GM08714 (cell line): ENCODE results near the gene PDIA3.
"Not testable (repeated sequence)": the region's sequence is repeated elsewhere in the genome, so short reads cannot be mapped to it uniquely, and the experiment has no call there.

ENCODE experiments used
- H3K4me3 ChIP-seq: fragments of 200-500 bp; sonication (Bioruptor generic); 2 replicates; pipeline ENCODE4 v1.5.1; 2014; ENCODE audit warnings: mild to moderate bottlenecking, low read length, inconsistent platforms
- ZNF274 ChIP-seq: IDR thresholded peaks from 2 replicates; pipeline ENCODE4 v1.6.1; 2012; ENCODE audit warnings: mild to moderate bottlenecking, low read depth, low read length

The PDIA3 gene

DNA sequence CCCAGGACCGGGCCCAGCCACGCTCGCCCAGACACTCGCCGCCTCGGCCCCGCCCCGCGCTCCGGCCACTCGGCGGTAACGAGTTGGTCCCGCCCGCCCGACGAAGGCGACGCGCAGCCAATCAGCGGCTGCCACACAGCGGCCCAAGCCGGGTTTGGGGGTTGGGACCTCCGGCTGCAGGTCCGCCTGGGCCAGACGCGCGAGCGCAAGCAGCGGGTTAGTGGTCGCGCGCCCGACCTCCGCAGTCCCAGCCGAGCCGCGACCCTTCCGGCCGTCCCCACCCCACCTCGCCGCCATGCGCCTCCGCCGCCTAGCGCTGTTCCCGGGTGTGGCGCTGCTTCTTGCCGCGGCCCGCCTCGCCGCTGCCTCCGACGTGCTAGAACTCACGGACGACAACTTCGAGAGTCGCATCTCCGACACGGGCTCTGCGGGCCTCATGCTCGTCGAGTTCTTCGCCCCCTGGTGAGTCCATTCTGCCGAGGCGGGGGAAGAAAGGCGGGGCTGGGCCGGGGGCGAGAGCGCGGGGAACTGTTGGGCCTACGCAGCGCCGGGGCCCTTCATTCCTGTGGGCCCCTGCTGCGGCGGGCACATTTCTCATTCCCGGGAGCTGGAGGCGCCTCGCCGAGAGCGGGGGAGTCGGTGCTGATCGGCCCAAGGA is at the start of gene PDIA3:
PDIA3 (plus strand) TSS at position 194 of the 658 bp plus-strand sequence; CDS start at position 296, 102 bp downstream.
- H3K4me3 ChIP-seq: peak within 1 kb of the TSS; percentile 79

DNA sequence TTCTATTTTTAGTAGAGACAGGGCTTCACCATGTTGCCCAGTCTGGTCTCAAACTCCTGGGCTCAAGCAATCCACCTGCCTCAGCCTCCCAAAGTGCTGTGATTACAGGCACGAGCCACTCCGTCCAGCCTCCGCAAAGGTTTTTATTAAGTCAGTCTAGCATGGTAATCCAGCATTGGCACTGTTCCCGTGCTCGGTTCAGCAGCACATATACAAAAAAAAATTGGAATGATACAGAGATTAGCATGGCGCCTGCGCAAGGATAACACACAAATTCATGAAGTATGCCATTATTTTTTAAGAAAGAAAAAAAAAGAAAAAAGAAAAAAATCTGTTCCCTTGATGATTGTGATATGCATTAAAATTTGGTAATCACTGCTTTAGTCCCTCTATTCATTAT is 44.1 kb upstream of the PDIA3 start:
- H3K4me3 ChIP-seq: no peak overlapping the region
- no peak for TF ChIP-seq ZNF274

DNA sequence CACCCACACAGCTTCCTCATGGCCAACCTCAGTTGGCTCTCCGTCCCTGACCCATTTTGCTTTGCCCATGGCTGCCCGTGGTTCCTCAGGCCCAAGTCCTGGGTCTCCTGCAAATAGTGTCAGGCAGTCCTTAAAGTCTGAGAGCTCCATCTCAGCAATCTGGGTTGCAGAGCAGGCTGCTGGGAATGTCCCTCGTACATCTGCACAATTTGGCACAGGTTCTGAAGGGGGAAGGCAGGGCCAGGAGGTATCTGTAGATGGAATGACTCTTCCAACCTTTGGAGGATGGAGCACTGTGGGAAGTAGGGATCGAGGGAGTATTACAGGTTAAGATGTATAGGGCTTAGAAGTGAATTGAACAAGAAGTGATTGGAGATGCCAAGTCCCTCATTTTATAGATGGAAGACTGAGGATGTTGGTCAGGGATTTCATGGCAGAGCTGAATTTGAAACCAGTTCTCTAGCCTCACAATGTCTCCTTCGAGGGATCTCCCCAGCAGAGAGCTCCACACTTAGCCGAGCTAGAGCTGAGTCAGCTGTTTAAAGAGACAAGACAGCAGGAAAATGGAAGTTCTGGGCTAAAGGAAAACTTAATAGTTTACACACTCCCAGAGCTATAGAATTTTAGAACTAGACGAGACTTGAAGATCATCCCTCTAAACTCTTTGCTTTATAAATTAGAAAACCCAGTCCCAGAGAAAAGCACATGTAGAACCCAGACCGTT is 43.4 kb upstream of the PDIA3 start:
- no peak overlapping the region for H3K4me3 ChIP-seq
- no peak for TF ChIP-seq ZNF274

DNA sequence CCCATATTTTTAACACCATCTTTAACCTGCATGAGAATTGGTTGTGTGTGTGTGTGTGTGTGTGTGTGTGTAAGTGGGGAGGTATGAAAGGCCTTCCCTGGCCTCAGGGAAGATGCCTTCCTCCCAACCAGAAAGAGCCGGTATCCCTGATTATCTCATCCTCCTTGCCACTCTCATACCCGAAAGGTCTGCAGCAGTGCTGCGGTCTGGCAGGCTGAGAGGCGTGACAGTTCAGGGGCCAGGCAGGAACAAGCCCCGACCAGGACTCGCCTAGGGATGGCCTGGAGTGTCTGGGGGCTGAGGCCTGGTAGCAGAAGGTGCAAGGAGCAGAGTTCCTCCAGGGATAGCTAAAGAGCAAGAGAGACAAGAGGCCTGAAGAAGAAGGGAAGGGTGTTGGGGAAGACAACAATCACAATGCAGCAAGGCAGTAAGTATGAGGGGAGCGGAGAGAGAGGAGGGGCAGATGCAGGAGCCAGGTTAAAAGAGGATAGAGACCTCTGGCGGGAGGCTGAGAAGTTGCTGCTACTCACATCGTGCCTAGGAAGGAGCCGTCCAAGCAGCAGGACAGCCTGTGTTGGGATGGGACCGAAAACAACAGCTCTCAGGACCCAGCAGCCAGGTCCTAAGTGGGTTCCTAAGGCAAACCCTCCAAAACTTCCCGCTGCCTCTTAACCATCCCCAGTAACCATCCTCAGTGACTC is 35.7 kb upstream of the PDIA3 start:
- H3K4me3 ChIP-seq: not testable (repeated sequence)

DNA sequence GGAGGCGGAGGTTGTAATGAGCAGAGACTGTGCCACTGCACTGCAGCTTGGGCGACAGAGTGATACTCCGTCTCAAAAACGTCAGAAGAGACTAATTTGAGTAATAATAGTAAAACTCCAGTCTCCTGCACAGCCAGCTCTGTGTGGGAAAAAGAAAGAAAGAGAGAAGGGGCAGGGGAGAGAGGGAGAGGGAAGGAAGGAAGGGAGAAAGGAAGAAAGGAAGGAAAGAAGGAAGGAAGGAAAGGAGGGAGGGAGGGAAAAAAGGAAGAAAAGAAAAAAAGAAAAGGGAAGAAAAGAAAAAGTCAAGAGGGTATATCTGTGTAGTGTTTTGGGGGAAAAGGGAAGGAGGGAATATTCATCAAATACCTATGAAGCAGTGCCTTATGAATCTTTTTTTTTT is 23.1 kb upstream of the PDIA3 start:
- TF ChIP-seq ZNF274: no peak
- no peak overlapping the region for H3K4me3 ChIP-seq

DNA sequence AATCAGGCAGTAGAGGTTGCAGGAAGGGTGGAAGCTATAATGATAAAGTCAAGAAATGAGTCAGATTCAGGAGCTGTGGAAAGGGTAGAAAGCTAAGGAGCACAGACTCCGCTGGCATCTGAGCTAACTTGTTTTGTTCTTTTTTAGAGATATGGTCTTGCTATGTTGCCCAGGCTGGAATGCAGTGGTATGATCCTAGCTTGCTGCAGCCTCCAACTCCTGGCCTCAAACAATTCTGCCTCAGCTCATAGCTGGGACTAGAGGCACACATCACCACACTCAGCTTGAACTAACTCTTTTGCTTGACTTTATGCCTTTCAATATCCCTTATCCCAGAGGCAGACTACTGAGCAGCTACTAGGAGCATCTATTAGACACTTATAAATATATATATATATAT is 19.9 kb upstream of the PDIA3 start:
- H3K4me3 ChIP-seq: not testable (repeated sequence)

DNA sequence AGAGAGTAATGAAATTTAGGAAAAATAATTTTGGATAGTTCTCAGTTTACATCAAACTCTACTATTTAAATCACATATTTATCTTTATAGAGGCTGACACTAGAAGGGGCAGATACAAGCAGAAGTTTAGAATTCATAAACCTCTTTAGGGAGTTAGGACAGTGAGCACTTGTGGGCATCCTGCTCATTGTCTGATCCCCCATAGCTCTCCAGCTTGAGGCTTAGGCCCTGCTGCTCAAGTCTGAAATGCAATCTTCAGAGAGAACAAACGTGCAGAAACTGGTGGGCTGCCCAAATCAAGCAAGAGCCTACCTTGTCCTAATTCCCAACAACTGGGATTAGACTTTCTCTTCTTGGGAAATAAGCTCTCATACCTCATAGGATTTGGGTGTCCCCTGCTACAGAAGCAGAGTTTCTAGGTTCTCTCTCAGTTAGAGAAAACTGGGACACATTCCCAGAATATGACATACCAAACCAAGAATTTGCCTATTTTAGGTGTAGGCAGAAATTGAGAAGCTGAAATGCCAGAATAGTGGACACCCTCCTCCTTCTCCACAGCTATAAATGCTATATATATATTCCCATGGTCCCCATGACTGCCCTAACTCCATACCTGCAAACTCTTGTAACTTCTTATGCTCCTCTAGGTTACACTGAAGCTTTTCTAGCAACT is 18.0 kb upstream of the PDIA3 start:
- not testable (repeated sequence) for H3K4me3 ChIP-seq

DNA sequence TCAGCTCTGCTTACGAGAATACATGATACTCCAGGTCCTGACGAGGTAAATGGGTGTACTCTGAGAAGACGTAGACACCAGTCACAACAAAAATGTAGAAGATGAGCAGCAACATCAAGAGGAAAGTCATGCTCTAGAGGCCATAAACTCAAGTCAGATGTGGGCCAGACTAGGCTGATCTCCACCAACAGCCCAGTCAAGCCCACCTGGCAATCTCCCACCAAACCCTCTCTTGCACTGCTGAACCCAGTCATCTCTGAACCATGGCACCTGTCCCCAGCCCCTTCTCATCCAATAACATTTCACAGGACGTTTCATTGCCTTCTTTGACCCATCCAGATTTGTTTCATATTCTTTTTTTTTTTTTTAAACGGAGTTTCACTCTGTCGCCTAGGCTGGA is 10.8 kb upstream of the PDIA3 start:
- H3K4me3 ChIP-seq: peak overlapping the region; percentile 48; the same call in 1 of the 2 replicates
- TF ChIP-seq ZNF274: no peak

DNA sequence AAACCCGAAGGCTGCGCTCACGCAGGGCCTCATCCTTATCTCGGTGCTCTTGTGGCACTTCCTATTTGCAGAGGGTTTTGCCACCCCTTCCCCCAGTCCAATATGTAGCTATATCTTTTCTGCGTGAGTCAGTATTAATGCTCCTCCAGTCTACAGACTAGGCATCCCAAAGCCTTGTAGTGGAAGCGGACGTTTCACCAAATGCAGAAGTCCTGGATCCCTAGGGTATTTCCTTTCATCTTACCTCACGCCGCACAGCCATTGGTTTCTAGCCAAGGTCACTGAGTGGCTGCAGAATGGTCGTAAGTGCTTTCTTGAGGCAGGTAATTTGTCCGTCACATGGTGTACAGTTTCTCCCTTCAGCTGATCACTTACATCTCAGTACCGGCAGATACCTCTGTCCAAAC is 668 bp downstream of the PDIA3 start:
- H3K4me3 ChIP-seq: peak overlapping the region; percentile 79

DNA sequence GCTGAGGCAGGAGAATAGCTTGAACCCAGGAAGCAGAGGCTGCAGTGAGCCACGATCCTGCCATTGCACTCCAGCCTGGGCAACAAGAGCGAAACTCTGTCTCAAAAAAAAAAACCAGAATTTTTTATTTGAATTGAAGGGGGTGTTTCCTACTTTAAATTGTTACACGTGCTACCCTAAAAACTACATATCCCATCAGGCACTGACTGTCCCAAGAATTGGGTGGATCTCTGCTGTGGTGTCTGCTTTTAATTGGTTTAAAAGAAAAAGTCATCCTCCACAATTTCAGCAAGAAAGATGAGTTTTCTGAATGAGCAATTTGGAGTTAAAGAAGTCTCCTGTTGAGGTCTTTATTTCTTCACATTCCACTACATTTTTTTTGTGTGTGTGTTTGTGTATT is 2.1 kb downstream of the PDIA3 start:
- H3K4me3 ChIP-seq: peak overlapping the region; percentile 32; the same call in 1 of the 2 replicates
- no peak for TF ChIP-seq ZNF274

DNA sequence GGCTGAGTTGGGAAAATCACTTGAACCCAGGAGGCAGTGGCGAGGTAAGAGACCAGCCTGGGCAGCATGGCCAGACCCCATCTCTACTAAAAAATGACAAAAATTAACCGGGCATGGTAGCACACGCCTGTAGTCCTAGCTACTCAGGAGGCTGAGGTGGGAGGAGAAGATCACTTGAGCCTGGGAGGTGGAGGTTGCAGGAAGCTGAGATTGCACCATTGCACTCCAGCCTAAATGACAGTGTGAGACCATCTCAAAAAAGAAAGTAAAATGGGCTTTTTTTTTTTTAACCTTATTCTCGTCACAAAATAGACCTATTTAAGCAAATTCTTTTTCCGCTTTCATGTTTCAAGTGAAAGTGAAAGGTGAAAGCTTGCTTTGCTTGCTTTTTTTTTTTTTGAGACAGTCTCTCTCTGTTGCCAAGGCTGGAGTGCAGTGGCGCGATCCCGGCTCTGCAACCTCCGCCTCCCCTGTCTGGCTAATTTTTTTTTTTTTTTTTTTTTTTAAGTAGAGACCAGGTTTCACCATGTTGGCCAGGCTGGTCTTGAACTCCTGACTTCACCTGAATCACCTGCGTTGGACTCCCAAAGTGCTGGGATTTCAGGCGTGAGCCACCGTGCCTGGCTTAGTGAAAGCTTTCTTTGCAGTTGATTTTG is 3.6 kb downstream of the PDIA3 start:
- TF ChIP-seq ZNF274: no peak

DNA sequence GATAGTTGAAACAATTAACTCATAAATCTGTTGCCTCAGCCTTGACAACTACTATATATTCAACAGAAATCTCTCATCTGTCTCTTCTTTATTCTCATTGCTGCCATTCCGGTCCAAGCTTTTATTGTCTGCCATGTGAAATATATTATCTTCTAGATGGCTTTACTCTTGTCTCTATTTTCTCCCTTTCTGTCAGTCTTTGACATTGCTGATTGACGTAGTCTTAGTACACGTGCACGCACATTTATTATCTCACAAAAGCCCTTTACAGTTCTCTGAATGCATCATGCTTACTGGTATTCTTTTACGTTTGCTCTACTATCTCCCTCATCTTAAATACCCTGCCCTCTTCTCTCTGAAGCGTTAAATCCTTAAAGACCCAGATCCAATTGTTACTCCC is 5.6 kb downstream of the PDIA3 start:
- H3K4me3 ChIP-seq: no peak overlapping the region

More for the DNA sequence above, 3.6 kb downstream of the PDIA3 start:
- H3K4me3 ChIP-seq: peak overlapping the region; percentile 42; the same call in 1 of the 2 replicates

DNA sequence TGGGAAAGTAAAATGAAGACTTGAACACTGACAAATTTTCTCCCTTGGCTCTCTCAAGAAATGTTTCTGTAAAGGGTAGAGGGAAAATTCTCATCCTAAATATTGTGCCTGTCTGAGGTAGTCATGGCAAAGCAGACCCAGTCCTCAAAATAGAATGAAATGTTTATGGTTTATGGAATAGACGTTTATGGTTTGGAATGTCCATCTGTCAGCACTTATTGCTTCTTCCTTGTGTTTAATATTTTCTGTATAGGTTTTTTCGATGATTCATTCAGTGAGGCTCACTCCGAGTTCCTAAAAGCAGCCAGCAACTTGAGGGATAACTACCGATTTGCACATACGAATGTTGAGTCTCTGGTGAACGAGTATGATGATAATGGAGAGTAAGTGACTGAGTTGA is 16.6 kb downstream of the PDIA3 start:
- no peak overlapping the region for H3K4me3 ChIP-seq
- TF ChIP-seq ZNF274: no peak

More for the DNA sequence above, 5.6 kb downstream of the PDIA3 start:
- TF ChIP-seq ZNF274: no peak

DNA sequence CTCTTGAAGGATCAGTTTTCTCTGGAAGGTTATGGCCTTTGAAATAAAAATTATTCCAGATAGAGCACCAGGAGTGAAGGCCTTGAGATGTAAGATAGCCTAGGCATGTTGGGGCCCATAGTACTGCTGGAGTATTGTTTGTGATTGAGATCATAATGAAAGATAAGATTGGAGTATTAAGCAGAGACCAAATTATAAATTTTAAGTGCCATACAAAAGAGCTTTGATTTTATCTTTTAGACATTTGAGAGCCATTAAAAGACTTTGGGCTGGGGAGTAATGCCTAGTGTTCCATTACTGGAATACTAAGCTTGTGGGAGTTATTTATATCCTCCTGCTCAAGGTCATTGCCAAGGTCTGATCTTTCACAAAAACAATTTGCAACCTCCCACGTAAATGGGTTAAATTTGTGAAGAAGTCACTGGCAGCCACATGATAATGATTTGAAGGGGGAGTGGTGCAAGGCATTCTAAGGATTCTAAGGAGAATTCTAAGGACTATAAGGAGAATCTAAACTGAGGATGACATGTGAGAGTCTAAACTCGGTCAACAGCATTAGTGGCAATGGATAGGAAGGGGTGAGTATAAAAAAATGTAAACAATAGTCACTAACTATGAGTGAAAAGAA is 17.7 kb downstream of the PDIA3 start:
- TF ChIP-seq ZNF274: no peak
- no peak overlapping the region for H3K4me3 ChIP-seq
